IMR-90 (cell line): ENCODE results near the gene TNFRSF13B. TPM values are rescaled to one million over a fixed set of nuclear protein-coding genes. Genes with fewer than 3 reads are reported as not detected.

Source experiments
- ATAC-seq: fragments of 200-7000 bp; cut with Tn5 transposase; 2 replicates; pipeline ENCODE4 v1.9.1; 2020; ENCODE audit warnings: low read depth, mild to moderate bottlenecking, moderate library complexity
- BruUV-seq: library from RNA; stranded (reverse); fragments of 400-500 nt; replicated peaks from 2 replicates; lab custom pipeline; 2021; lab: Mats Ljungman, UMichigan
- CTCF ChIA-PET: fragments of 300-600 bp; formaldehyde crosslinking; extraction: SDS; loops from one replicate; lab custom pipeline; 2021; ENCODE audit warnings: antibody characterized with exemption; lab: Yijun Ruan, JAX
- POLR2A ChIA-PET: fragments of 300-600 bp; sonication (Branson Sonifier 250); formaldehyde crosslinking; loops from one replicate; lab custom pipeline; 2022; ENCODE audit warnings: antibody characterized with exemption; ENCODE audit not compliant: unreplicated experiment; lab: Charles Lee
- DNase-seq: peaks from one replicate; pipeline ENCODE4 v3.0.0; 2013
- H2AFZ ChIP-seq: replicated peaks from 2 replicates; pipeline ENCODE3; 2013; ENCODE audit warnings: low read length, mild to moderate bottlenecking; ENCODE audit not compliant: poor library complexity
- H2AK5ac ChIP-seq: 2 replicates; pipeline ENCODE4 v1.6.1; 2013; ENCODE audit warnings: low read depth, low read length, inconsistent platforms
- H2AK9ac ChIP-seq: replicated peaks from 2 replicates; pipeline ENCODE3; 2013; ENCODE audit warnings: mild to moderate bottlenecking, low read depth, low read length, moderate library complexity; ENCODE audit not compliant: poor library complexity
- H2BK120ac ChIP-seq: 2 replicates; pipeline ENCODE4 v1.6.1; 2013; ENCODE audit warnings: low read depth, low read length, inconsistent platforms
- H2BK15ac ChIP-seq: 3 replicates; pipeline ENCODE4 v1.6.1; 2013; ENCODE audit warnings: low read depth, low read length, inconsistent platforms
- H2BK20ac ChIP-seq: 2 replicates; pipeline ENCODE4 v1.6.1; 2013; ENCODE audit warnings: low read depth, mild to moderate bottlenecking, inconsistent platforms, low read length, moderate library complexity
- H2BK5ac ChIP-seq: 2 replicates; pipeline ENCODE4 v1.6.1; 2013; ENCODE audit warnings: mild to moderate bottlenecking, low read depth, low read length, inconsistent platforms; ENCODE audit not compliant: poor library complexity, severe bottlenecking
- H3K14ac ChIP-seq: replicated peaks from 2 replicates; pipeline ENCODE4 v1.6.1; 2013; ENCODE audit warnings: low read depth, low read length, inconsistent platforms
- H3K18ac ChIP-seq: 2 replicates; pipeline ENCODE4 v1.6.1; 2013; ENCODE audit warnings: low read depth, low read length, control low read depth
- H3K23ac ChIP-seq: 2 replicates; pipeline ENCODE4 v1.6.1; 2013; ENCODE audit warnings: low read depth, low read length, inconsistent platforms
- H3K27ac ChIP-seq: 2 replicates; pipeline ENCODE4 v1.5.1; 2013; ENCODE audit warnings: mild to moderate bottlenecking, control low read depth, low read length; ENCODE audit not compliant: insufficient read depth
- H3K27me3 ChIP-seq: 2 replicates; pipeline ENCODE4 v1.6.1; 2013; ENCODE audit warnings: low read length; ENCODE audit not compliant: control insufficient read depth, insufficient read depth
- H3K36me3 ChIP-seq: 2 replicates; pipeline ENCODE4 v1.6.1; 2013; ENCODE audit warnings: low read length, mixed read lengths; ENCODE audit not compliant: control insufficient read depth, insufficient read depth
- H3K4ac ChIP-seq: 2 replicates; pipeline ENCODE4 v1.6.1; 2013; ENCODE audit warnings: low read depth, low read length, inconsistent platforms
- H3K4me1 ChIP-seq: 2 replicates; pipeline ENCODE4 v1.6.1; 2013; ENCODE audit warnings: low read length, mixed read lengths; ENCODE audit not compliant: control insufficient read depth, insufficient read depth
- H3K4me2 ChIP-seq: 2 replicates; pipeline ENCODE4 v1.6.1; 2013; ENCODE audit warnings: low read depth, mild to moderate bottlenecking, control low read depth, low read length, moderate library complexity
- H3K4me3 ChIP-seq: 2 replicates; pipeline ENCODE4 v1.5.1; 2013; ENCODE audit warnings: low read depth, mild to moderate bottlenecking, control low read depth, low read length, moderate library complexity; ENCODE audit not compliant: insufficient read depth
- H3K56ac ChIP-seq: 2 replicates; pipeline ENCODE4 v1.6.1; 2013; ENCODE audit warnings: low read length, inconsistent platforms; ENCODE audit not compliant: insufficient read depth; ENCODE audit errors: extremely low read depth
- H3K79me1 ChIP-seq, 2 experiments: 2 replicates each; pipeline ENCODE4 v1.6.1; 2013; ENCODE audit warnings: low read length in 2 of 2, inconsistent platforms in 1 of 2, low read depth in 1 of 2
- H3K9ac ChIP-seq: 2 replicates; pipeline ENCODE4 v1.6.1; 2013; ENCODE audit warnings: low read depth, low read length, control low read depth
- H3K9me1 ChIP-seq: 2 replicates; pipeline ENCODE4 v1.6.1; 2013; ENCODE audit warnings: low read length, inconsistent platforms; ENCODE audit not compliant: insufficient read depth
- H3K9me3 ChIP-seq: 2 replicates; pipeline ENCODE4 v1.6.1; 2013; ENCODE audit warnings: low read length; ENCODE audit not compliant: control insufficient read depth, insufficient read depth
- H4K20me1 ChIP-seq: 2 replicates; pipeline ENCODE4 v1.6.1; 2013; ENCODE audit warnings: low read length, inconsistent platforms; ENCODE audit not compliant: insufficient read depth
- H4K5ac ChIP-seq: 2 replicates; pipeline ENCODE4 v1.6.1; 2013; ENCODE audit warnings: mild to moderate bottlenecking, low read depth, low read length, control low read depth
- H4K8ac ChIP-seq, 2 experiments: 2 replicates each; pipeline ENCODE4 v1.6.1; 2013; ENCODE audit warnings: low read depth in 2 of 2, low read length in 2 of 2, control low read depth in 1 of 2, inconsistent platforms in 1 of 2
- H4K91ac ChIP-seq: 2 replicates; pipeline ENCODE4 v1.6.1; 2013; ENCODE audit warnings: low read depth, low read length, inconsistent platforms; ENCODE audit not compliant: insufficient read depth
- BHLHE40 ChIP-seq: fragments of 150-350 bp; IDR thresholded peaks from 2 replicates; pipeline ENCODE4 v1.6.1; 2016; ENCODE audit warnings: mild to moderate bottlenecking, low read depth, low read length
- CEBPB ChIP-seq: IDR thresholded peaks from 2 replicates; pipeline ENCODE4 v1.6.1; 2012; ENCODE audit warnings: low read depth, low read length, improper control_type of control experiment
- CHD1 ChIP-seq: IDR thresholded peaks from 2 replicates; pipeline ENCODE4 v1.6.1; 2012; ENCODE audit warnings: low read depth, low read length, improper control_type of control experiment
- CTCF ChIP-seq: conservative IDR thresholded peaks from 2 replicates; pipeline ENCODE4 v1.5.1; 2012; ENCODE audit warnings: mild to moderate bottlenecking, low read depth, low read length, improper control_type of control experiment
- ELK1 ChIP-seq: fragments of 150-350 bp; IDR thresholded peaks from 2 replicates; pipeline ENCODE4 v1.6.1; 2016; ENCODE audit warnings: low read depth, mild to moderate bottlenecking, low read length, moderate library complexity, borderline replicate concordance
- FOS ChIP-seq: fragments of 150-350 bp; IDR thresholded peaks from 2 replicates; pipeline ENCODE4 v1.6.1; 2016; ENCODE audit warnings: low read depth, low read length
- MAFK ChIP-seq: IDR thresholded peaks from 2 replicates; pipeline ENCODE4 v1.6.1; 2012; ENCODE audit warnings: low read depth, low read length, improper control_type of control experiment
- MAZ ChIP-seq: IDR thresholded peaks from 2 replicates; pipeline ENCODE4 v1.6.1; 2012; ENCODE audit warnings: low read depth, mild to moderate bottlenecking, low read length, improper control_type of control experiment, moderate library complexity, borderline replicate concordance
- MXI1 ChIP-seq: IDR thresholded peaks from 2 replicates; pipeline ENCODE4 v1.6.1; 2012; ENCODE audit warnings: low read depth, mild to moderate bottlenecking, low read length, moderate library complexity, borderline replicate concordance
- NFE2L2 ChIP-seq: fragments of 150-350 bp; IDR thresholded peaks from 2 replicates; pipeline ENCODE4 v1.6.1; 2016; ENCODE audit warnings: low read depth, mild to moderate bottlenecking, low read length
- POLR2A ChIP-seq: IDR thresholded peaks from 2 replicates; pipeline ENCODE4 v1.6.1; 2012; ENCODE audit warnings: mild to moderate bottlenecking, low read depth, low read length
- RAD21 ChIP-seq: IDR thresholded peaks from 2 replicates; pipeline ENCODE4 v1.6.1; 2012; ENCODE audit warnings: low read length, improper control_type of control experiment
- RCOR1 ChIP-seq: IDR thresholded peaks from 2 replicates; pipeline ENCODE4 v1.6.1; 2012; ENCODE audit warnings: mild to moderate bottlenecking, low read length, improper control_type of control experiment; ENCODE audit not compliant: insufficient replicate concordance
- RFX5 ChIP-seq: IDR thresholded peaks from 2 replicates; pipeline ENCODE4 v1.8.0; 2012; ENCODE audit warnings: low read depth, mild to moderate bottlenecking, low read length, moderate library complexity
- SMC3 ChIP-seq: fragments of 150-350 bp; IDR thresholded peaks from 2 replicates; pipeline ENCODE4 v1.6.1; 2016; ENCODE audit warnings: low read depth, mild to moderate bottlenecking, antibody characterized with exemption, low read length, moderate library complexity
- USF2 ChIP-seq: fragments of 150-350 bp; IDR thresholded peaks from 2 replicates; pipeline ENCODE4 v1.6.1; 2017; ENCODE audit warnings: mild to moderate bottlenecking, antibody characterized with exemption, low read length, low read depth
- WGBS, 2 experiments: methylation state at CpG; one replicate each; pipeline versions ENCODE4 v1.1.5 to v1.1.7; 2013; ENCODE audit warnings: missing lambda C conversion rate in 2 of 2; ENCODE audit not compliant: insufficient read length in 1 of 2; ENCODE audit errors: extremely low coverage in 2 of 2; 5-methylcytosine and 5-hydroxymethylcytosine counted together
- dilution Hi-C: fragments of 300-500 bp; cut with HindIII; formaldehyde crosslinking; loops from one replicate; pipeline ENCODE4 v1.14.3; 2018; ENCODE audit warnings: low sequenced_read_pairs; ENCODE audit not compliant: unreplicated experiment
- in situ Hi-C: fragments of 300-500 bp; cut with MboI; formaldehyde crosslinking; loops from 3 replicates; pipeline ENCODE4 v1.14.3; 2019; ENCODE audit warnings: low sequenced_read_pairs, inconsistent platforms, mixed read lengths
- intact Hi-C: fragments of 100-400 bp; cut with micrococcal nuclease; formaldehyde crosslinking; loops from 2 replicates; pipeline ENCODE4 v1.10.0; 2022
- polyA plus RNA-seq, 3 experiments: library from polyadenylated mRNA; depleted of rRNA; stranded (reverse); fragments of >200 nt; gene quantifications; 2 replicates each; pipeline ENCODE4 v1.2.3, GENCODE V29; 2012; ENCODE audit warnings: low replicate concordance in 1 of 3
- total RNA-seq: library from RNA; depleted of rRNA; stranded (reverse); fragments of >200 nt; gene quantifications from 2 replicates; pipeline ENCODE4 v1.2.3, GENCODE V29; 2012

Gene TNFRSF13B
- total and polyA plus RNA-seq, 2 of the 4 experiments (the other 2 are of a cell fraction): not detected

GRCh38 chr17:16909472-16910246, 62.3 kb downstream of the TNFRSF13B start:
- Histone ChIP-seq H3K9ac (no peak overlapping the region), H4K5ac (no peak overlapping the region), H3K36me3 (no peaks in the 10 kb centered on the region), H4K91ac (no peak overlapping the region), H4K8ac (no peak overlapping the region), H3K56ac (no peak overlapping the region), H2AK5ac (no peak overlapping the region), H4K20me1 (no peaks in the 10 kb centered on the region), H3K79me1 (no peaks in the 10 kb centered on the region), H3K14ac (no peak overlapping the region), H3K9me3 (no peaks in the 10 kb centered on the region), H3K4me3 (no peak overlapping the region), H2AK9ac (no peak overlapping the region), H2BK5ac (no peak overlapping the region), H3K4ac (no peak overlapping the region), H2BK120ac (no peak overlapping the region), H3K9me1 (no peaks in the 10 kb centered on the region), H3K4me2 (no peak overlapping the region), H3K27me3 (peaks cover 50% of the 10 kb centered on the region), H3K4me1 (peaks cover 3% of the 10 kb centered on the region; the same call in 1 of the 2 replicates), H2BK15ac (no peak overlapping the region), H3K27ac (no peak overlapping the region), H3K18ac (no peak overlapping the region), H2AFZ (no peak overlapping the region), H3K23ac (no peak overlapping the region), H2BK20ac (no peak overlapping the region)
- dilution Hi-C loops: no loop called here
- DNase-seq: no peak
- in situ Hi-C loops: no loop called here
- TF ChIP-seq RCOR1 (no peak), CTCF (no peak), MAZ (no peak), BHLHE40 (no peak), MAFK (no peak), FOS (no peak), USF2 (no peak), SMC3 (no peak), POLR2A (no peak), NFE2L2 (no peak), CEBPB (no peak), MXI1 (no peak), RAD21 (no peak), RFX5 (no peak), CHD1 (no peak), ELK1 (no peak)
- BruUV-seq: no TSS peak
- ChIA-PET POLR2A (no interaction called here), CTCF (no interaction called here)
- ATAC-seq: no peak
- intact Hi-C loops: no loop called here
- WGBS, 2 experiments: 48% methylated on average over 4 of the region's 13 CpGs; no CpG with 5 or more reads in 1 of the 2 experiments
